Amniotic stem cell (primary cell): ENCODE results near the gene PAK5.

Source experiments
- DNase-seq: peaks from one replicate; lab custom pipeline; 2025; lab: John Stamatoyannopoulos, UW

PAK5 gene

GRCh38 chr20:9517297-9518162, 321.3 kb downstream of the PAK5 start:
- DNase-seq: no peak

- no peak for DNase-seq
Observed at GRCh38 chr20:9516234-9516871, 322.5 kb downstream of the PAK5 start.

- no peak for DNase-seq
Observed at GRCh38 chr20:9515741-9516233, 323.1 kb downstream of the PAK5 start.

- DNase-seq: no peak
Observed at GRCh38 chr20:9515214-9515585, 323.7 kb downstream of the PAK5 start.

GRCh38 chr20:9514461-9515213, 324.2 kb downstream of the PAK5 start, which contains the start of gene LAMP5:
TSS of gene LAMP5 (plus strand) at chr20:9514590. CDS start at chr20:9514853, 263 bp downstream.
- DNase-seq: no peak

- DNase-seq: no peak
Observed at GRCh38 chr20:9514072-9514460, 324.8 kb downstream of the PAK5 start.

GRCh38 chr20:9510911-9511310, 328.0 kb downstream of the PAK5 start:
- no peak for DNase-seq

GRCh38 chr20:9509246-9509645, 329.6 kb downstream of the PAK5 start:
- DNase-seq: no peak

GRCh38 chr20:9508696-9509178, 330.1 kb downstream of the PAK5 start:
- DNase-seq: no peak

GRCh38 chr20:9508240-9508661, 330.6 kb downstream of the PAK5 start:
- DNase-seq: no peak

GRCh38 chr20:9507544-9508239, 331.2 kb downstream of the PAK5 start:
- DNase-seq: no peak

GRCh38 chr20:9506964-9507369, 331.9 kb downstream of the PAK5 start:
- DNase-seq: no peak

GRCh38 chr20:9506280-9506821, 332.5 kb downstream of the PAK5 start:
- DNase-seq: no peak

- no peak for DNase-seq
Observed at GRCh38 chr20:9503526-9504245, 335.2 kb downstream of the PAK5 start.

- DNase-seq: no peak
Observed at GRCh38 chr20:9501473-9501872, 337.4 kb downstream of the PAK5 start.

GRCh38 chr20:9500121-9500520, 338.8 kb downstream of the PAK5 start:
- no peak for DNase-seq

- DNase-seq: no peak
Observed at GRCh38 chr20:9499126-9499899, 339.6 kb downstream of the PAK5 start.

- DNase-seq: no peak
Observed at GRCh38 chr20:9498322-9498721, 340.6 kb downstream of the PAK5 start.

GRCh38 chr20:9496155-9496554, 342.7 kb downstream of the PAK5 start:
- no peak for DNase-seq

GRCh38 chr20:9495701-9496100, 343.2 kb downstream of the PAK5 start:
- no peak for DNase-seq
